SK-N-SH (cell line): ENCODE results near the gene SEZ6L2. TPM values are rescaled to one million over a fixed set of nuclear protein-coding genes. Genes with fewer than 3 reads are reported as not detected.

Experiments
- CTCF ChIA-PET: fragments of 300-600, 350-600 bp; formaldehyde crosslinking; extraction: SDS; loops from one replicate; lab custom pipeline; 2021; lab: Yijun Ruan, JAX
- POLR2A ChIA-PET: fragments of 350-600 bp; sonication (Branson Sonifier 250); formaldehyde crosslinking; extraction: SDS; loops from one replicate; lab custom pipeline; 2020; ENCODE audit warnings: antibody characterized with exemption, inconsistent platforms; lab: Yijun Ruan, JAX
- DNase-seq: peaks from one replicate; pipeline ENCODE4 v3.0.0; 2012
- H2AFZ ChIP-seq: fragments of 200-600 bp; sonication (generic); 2 replicates; pipeline ENCODE4 v1.8.1; 2016; ENCODE audit warnings: antibody characterized with exemption, mild to moderate bottlenecking, low read depth
- H3F3A ChIP-seq: fragments of 200-600 bp; sonication (generic); replicated peaks from 2 replicates; pipeline ENCODE3; 2016; ENCODE audit warnings: antibody characterized with exemption, mild to moderate bottlenecking; ENCODE audit not compliant: insufficient read depth
- H3K27ac ChIP-seq, 2 experiments: fragments of 200-500 bp in 1 of 2; fragments of 200-600 bp in 1 of 2; sonication (Bioruptor generic) in 1 of 2; sonication (generic), shearing (Covaris generic) in 1 of 2; 2 replicates each; pipeline versions ENCODE4 v1.5.1 to v1.6.1; 2014 to 2016; ENCODE audit warnings: low read depth in 2 of 2, inconsistent platforms in 1 of 2, low read length in 1 of 2, mild to moderate bottlenecking in 1 of 2, mixed read lengths in 1 of 2
- H3K27me3 ChIP-seq: fragments of 200-600 bp; sonication (generic), shearing (Covaris generic); 2 replicates; pipeline ENCODE4 v1.6.1; 2016; ENCODE audit warnings: mixed run types; ENCODE audit not compliant: insufficient read depth
- H3K36me3 ChIP-seq, 2 experiments: fragments of 200-500 bp in 1 of 2; fragments of 200-600 bp in 1 of 2; sonication (Bioruptor generic) in 1 of 2; sonication (generic) in 1 of 2; replicated peaks in 1 of 2; 2 replicates each; pipeline versions ENCODE3 to v1.5.1; 2014 to 2016; ENCODE audit warnings: low read length in 1 of 2, mild to moderate bottlenecking in 1 of 2; ENCODE audit not compliant: insufficient read depth in 2 of 2, control insufficient read depth in 1 of 2
- H3K4me1 ChIP-seq, 2 experiments: fragments of 200-500 bp in 1 of 2; fragments of 200-600 bp in 1 of 2; sonication (Bioruptor generic) in 1 of 2; sonication (generic), shearing (Covaris generic) in 1 of 2; 2 replicates each; pipeline versions ENCODE4 v1.5.1 to v1.6.1; 2014 to 2016; ENCODE audit warnings: low read depth in 1 of 2, low read length in 1 of 2, mixed run types in 1 of 2; ENCODE audit not compliant: insufficient read depth in 2 of 2, control insufficient read depth in 1 of 2
- H3K4me2 ChIP-seq: fragments of 200-600 bp; sonication (generic), shearing (Covaris generic); 2 replicates; pipeline ENCODE4 v1.6.1; 2017; ENCODE audit warnings: mixed run types
- H3K4me3 ChIP-seq, 2 experiments: fragments of 200-500 bp in 1 of 2; fragments of 200-600 bp in 1 of 2; sonication (Bioruptor generic) in 1 of 2; sonication (generic), shearing (Covaris generic) in 1 of 2; 2 replicates each; pipeline versions ENCODE4 v1.5.1 to v1.8.1; 2014 to 2016; ENCODE audit warnings: low read depth in 2 of 2, inconsistent platforms in 1 of 2, low read length in 1 of 2, mild to moderate bottlenecking in 1 of 2, mixed read lengths in 1 of 2, moderate library complexity in 1 of 2
- H3K79me2 ChIP-seq: fragments of 200-600 bp; sonication (generic); 2 replicates; pipeline ENCODE4 v1.8.1; 2017; ENCODE audit warnings: mild to moderate bottlenecking; ENCODE audit not compliant: insufficient read depth
- H3K9ac ChIP-seq: fragments of 200-600 bp; sonication (generic); 2 replicates; pipeline ENCODE4 v1.6.1; 2017; ENCODE audit warnings: mixed run types
- H3K9me2 ChIP-seq: fragments of 200-600 bp; sonication (generic); 2 replicates; pipeline ENCODE4 v1.6.1; 2017; ENCODE audit warnings: mixed run types
- H3K9me3 ChIP-seq: fragments of 200-600 bp; sonication (generic); 2 replicates; pipeline ENCODE4 v1.6.1; 2017; ENCODE audit warnings: mixed run types, mild to moderate bottlenecking, moderate library complexity
- H4K20me1 ChIP-seq: fragments of 200-600 bp; sonication (generic); 2 replicates; pipeline ENCODE4 v1.6.1; 2017; ENCODE audit warnings: mild to moderate bottlenecking, mixed run types; ENCODE audit not compliant: insufficient read depth
- CHD2 ChIP-seq: fragments of 150-350 bp; IDR thresholded peaks from 2 replicates; pipeline ENCODE4 v1.6.1; 2018; ENCODE audit warnings: low read length; ENCODE audit not compliant: partially characterized antibody
- ELF1 ChIP-seq: IDR thresholded peaks from 2 replicates; pipeline ENCODE4 v1.4.0; 2012
- EZH2phosphoT487 ChIP-seq: fragments of 200-600 bp; sonication (generic); IDR thresholded peaks from 2 replicates; pipeline ENCODE4 v1.6.1; 2017; ENCODE audit warnings: low read depth, mixed run types, mild to moderate bottlenecking, antibody characterized with exemption, moderate library complexity, borderline replicate concordance
- GABPA ChIP-seq: IDR thresholded peaks from 2 replicates; pipeline ENCODE4 v1.4.0; 2012; ENCODE audit warnings: low read depth, mild to moderate bottlenecking
- JUND ChIP-seq: IDR thresholded peaks from 2 replicates; pipeline ENCODE4 v1.4.0; 2012
- MEF2A ChIP-seq: IDR thresholded peaks from 2 replicates; pipeline ENCODE4 v1.4.0; 2012; ENCODE audit warnings: low read depth, borderline replicate concordance
- NRF1 ChIP-seq: IDR thresholded peaks from 2 replicates; pipeline ENCODE4 v1.6.1; 2012; ENCODE audit warnings: low read depth, mild to moderate bottlenecking, low read length
- RAD21 ChIP-seq: IDR thresholded peaks from 2 replicates; pipeline ENCODE4 v1.6.1; 2012; ENCODE audit warnings: mild to moderate bottlenecking, low read length
- SIN3A ChIP-seq: IDR thresholded peaks from 2 replicates; pipeline ENCODE4 v1.6.1; 2012; ENCODE audit warnings: low read depth, mild to moderate bottlenecking, low read length, moderate library complexity, borderline replicate concordance
- TEAD4 ChIP-seq: IDR thresholded peaks from 2 replicates; pipeline ENCODE4 v1.4.0; 2012; ENCODE audit warnings: mild to moderate bottlenecking, borderline replicate concordance; ENCODE audit not compliant: insufficient read depth
- WGBS: methylation state at CpG from one replicate; pipeline ENCODE4 v1.1.6; 2017; ENCODE audit warnings: low lambda C conversion rate; 5-methylcytosine and 5-hydroxymethylcytosine counted together
- polyA plus RNA-seq, 3 experiments: library from polyadenylated mRNA; depleted of rRNA; stranded (reverse); fragments of >200 nt; gene quantifications; 2 replicates each; pipeline ENCODE4 v1.2.3, GENCODE V29; 2012
- TF ChIP-seq, protein P1 (sequence below): fragments of 150-350 bp; IDR thresholded peaks from 2 replicates; pipeline ENCODE4 v1.6.1; 2017; ENCODE audit warnings: antibody characterized with exemption, low read length, low read depth, borderline replicate concordance
- TF ChIP-seq, protein P2 (sequence below): fragments of 150-350 bp; IDR thresholded peaks from 2 replicates; pipeline ENCODE4 v1.6.1; 2016; ENCODE audit warnings: mild to moderate bottlenecking, low read depth, low read length
- TF ChIP-seq, protein P3 (sequence below): IDR thresholded peaks from 2 replicates; pipeline ENCODE4 v1.6.1; 2012; ENCODE audit warnings: mild to moderate bottlenecking, low read depth, low read length, moderate library complexity
- TF ChIP-seq, protein P4 (sequence below): IDR thresholded peaks from 2 replicates; pipeline ENCODE4; 2012
- TF ChIP-seq, protein P5 (sequence below): IDR thresholded peaks from 2 replicates; pipeline ENCODE4 v1.4.0; 2012; ENCODE audit warnings: low read depth, borderline replicate concordance
- TF ChIP-seq, protein P6 (sequence below): fragments of 200-600 bp; sonication (generic); IDR thresholded peaks from 2 replicates; pipeline ENCODE4 v1.6.1; 2017; ENCODE audit warnings: antibody characterized with exemption, mild to moderate bottlenecking, moderate library complexity
- TF ChIP-seq, protein P7 (sequence below): IDR thresholded peaks from 2 replicates; pipeline ENCODE4 v1.4.0; 2012; ENCODE audit warnings: low read depth

SEZ6L2 gene
- polyA plus RNA-seq, 1 of the 3 experiments (the other 2 are of a cell fraction), result 59.8 TPM

DNA sequence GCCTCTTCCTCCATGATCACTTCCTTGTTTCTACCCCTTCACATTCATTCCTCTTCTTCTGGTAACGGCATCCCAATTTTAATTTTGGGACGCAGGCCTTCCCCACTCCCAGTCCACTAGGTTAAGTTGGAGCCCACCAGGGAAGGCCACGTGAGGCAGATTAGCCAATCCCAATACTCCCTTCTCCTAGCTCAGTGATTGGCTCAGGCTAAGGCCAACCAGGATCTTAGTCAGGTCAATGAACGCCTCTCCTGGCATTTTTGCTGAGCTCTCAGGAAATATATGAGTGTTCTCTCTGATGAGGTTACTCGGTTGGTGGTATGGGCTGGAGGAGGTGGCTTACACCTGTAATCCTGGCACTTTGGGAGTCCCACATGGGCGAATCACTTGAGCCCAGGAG, 15.4 kb downstream of the SEZ6L2 start (continued):
- TF ChIP-seq, protein P1, sequence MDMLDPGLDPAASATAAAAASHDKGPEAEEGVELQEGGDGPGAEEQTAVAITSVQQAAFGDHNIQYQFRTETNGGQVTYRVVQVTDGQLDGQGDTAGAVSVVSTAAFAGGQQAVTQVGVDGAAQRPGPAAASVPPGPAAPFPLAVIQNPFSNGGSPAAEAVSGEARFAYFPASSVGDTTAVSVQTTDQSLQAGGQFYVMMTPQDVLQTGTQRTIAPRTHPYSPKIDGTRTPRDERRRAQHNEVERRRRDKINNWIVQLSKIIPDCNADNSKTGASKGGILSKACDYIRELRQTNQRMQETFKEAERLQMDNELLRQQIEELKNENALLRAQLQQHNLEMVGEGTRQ, result no peak
- TF ChIP-seq, protein P2, sequence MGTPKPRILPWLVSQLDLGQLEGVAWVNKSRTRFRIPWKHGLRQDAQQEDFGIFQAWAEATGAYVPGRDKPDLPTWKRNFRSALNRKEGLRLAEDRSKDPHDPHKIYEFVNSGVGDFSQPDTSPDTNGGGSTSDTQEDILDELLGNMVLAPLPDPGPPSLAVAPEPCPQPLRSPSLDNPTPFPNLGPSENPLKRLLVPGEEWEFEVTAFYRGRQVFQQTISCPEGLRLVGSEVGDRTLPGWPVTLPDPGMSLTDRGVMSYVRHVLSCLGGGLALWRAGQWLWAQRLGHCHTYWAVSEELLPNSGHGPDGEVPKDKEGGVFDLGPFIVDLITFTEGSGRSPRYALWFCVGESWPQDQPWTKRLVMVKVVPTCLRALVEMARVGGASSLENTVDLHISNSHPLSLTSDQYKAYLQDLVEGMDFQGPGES, result no peak
- TF ChIP-seq, all 33 proteins: peak for 0

DNA sequence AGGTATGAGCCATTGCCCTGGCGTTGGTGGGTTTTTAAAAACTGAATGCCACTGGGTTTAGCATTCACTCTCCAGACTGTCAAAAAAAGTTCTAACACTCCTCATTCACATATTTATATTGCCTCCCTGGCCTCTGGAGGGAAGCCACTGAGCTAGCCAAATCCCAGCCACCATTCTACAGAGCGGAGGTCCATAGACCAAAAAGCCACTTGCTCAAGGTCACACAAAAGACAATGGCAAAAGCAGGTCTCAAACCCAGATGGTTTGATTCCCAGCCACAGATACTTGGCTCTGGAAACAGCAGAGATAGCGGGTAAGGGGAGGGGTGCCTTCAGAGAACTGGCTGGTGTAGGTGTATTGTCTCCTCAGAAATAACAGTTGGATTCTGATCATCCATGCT, 18.3 kb downstream of the SEZ6L2 start:
- H2AFZ ChIP-seq, result no peak overlapping the region
- no peaks in the 10 kb centered on the region for H4K20me1 ChIP-seq
- H3F3A ChIP-seq, result no peaks in the 10 kb centered on the region
- no peak overlapping the region for H3K9ac ChIP-seq
- H3K9me2 ChIP-seq, result no peaks in the 10 kb centered on the region
- CTCF ChIA-PET, result no interaction called here
- 90% methylated on average over 3 of the region's 3 CpGs for WGBS
- H3K9me3 ChIP-seq, result no peaks in the 10 kb centered on the region
- peaks cover 4 to 8% of the 10 kb centered on the region in 2 experiments for H3K36me3 ChIP-seq
- POLR2A ChIA-PET, result interaction anchor here (0.5 kb wide), 1 partner anchor 27 kb away, joined by 3 read pairs; no protein-coding TSS in a partner anchor
- H3K4me3 ChIP-seq, result no peak overlapping the region
- no peak overlapping the region for H3K27ac ChIP-seq
- no peak for DNase-seq
- H3K27me3 ChIP-seq, result no peaks in the 10 kb centered on the region
- no peaks in the 10 kb centered on the region for H3K4me1 ChIP-seq
- no peaks in the 10 kb centered on the region for H3K79me2 ChIP-seq
- no peak overlapping the region for H3K4me2 ChIP-seq
- TF ChIP-seq, protein P3, sequence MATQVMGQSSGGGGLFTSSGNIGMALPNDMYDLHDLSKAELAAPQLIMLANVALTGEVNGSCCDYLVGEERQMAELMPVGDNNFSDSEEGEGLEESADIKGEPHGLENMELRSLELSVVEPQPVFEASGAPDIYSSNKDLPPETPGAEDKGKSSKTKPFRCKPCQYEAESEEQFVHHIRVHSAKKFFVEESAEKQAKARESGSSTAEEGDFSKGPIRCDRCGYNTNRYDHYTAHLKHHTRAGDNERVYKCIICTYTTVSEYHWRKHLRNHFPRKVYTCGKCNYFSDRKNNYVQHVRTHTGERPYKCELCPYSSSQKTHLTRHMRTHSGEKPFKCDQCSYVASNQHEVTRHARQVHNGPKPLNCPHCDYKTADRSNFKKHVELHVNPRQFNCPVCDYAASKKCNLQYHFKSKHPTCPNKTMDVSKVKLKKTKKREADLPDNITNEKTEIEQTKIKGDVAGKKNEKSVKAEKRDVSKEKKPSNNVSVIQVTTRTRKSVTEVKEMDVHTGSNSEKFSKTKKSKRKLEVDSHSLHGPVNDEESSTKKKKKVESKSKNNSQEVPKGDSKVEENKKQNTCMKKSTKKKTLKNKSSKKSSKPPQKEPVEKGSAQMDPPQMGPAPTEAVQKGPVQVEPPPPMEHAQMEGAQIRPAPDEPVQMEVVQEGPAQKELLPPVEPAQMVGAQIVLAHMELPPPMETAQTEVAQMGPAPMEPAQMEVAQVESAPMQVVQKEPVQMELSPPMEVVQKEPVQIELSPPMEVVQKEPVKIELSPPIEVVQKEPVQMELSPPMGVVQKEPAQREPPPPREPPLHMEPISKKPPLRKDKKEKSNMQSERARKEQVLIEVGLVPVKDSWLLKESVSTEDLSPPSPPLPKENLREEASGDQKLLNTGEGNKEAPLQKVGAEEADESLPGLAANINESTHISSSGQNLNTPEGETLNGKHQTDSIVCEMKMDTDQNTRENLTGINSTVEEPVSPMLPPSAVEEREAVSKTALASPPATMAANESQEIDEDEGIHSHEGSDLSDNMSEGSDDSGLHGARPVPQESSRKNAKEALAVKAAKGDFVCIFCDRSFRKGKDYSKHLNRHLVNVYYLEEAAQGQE, result no peak
- no peak for TF ChIP-seq JUND
- TF ChIP-seq NRF1, result no peak
- no peak for TF ChIP-seq GABPA
- no peak for TF ChIP-seq SIN3A
- TF ChIP-seq EZH2phosphoT487, result no peak
- no peak for TF ChIP-seq TEAD4
- TF ChIP-seq ELF1, result no peak
- TF ChIP-seq, protein P4, sequence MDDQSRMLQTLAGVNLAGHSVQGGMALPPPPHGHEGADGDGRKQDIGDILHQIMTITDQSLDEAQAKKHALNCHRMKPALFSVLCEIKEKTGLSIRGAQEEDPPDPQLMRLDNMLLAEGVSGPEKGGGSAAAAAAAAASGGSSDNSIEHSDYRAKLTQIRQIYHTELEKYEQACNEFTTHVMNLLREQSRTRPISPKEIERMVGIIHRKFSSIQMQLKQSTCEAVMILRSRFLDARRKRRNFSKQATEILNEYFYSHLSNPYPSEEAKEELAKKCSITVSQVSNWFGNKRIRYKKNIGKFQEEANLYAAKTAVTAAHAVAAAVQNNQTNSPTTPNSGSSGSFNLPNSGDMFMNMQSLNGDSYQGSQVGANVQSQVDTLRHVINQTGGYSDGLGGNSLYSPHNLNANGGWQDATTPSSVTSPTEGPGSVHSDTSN, result no peak
- no peak for TF ChIP-seq RAD21
- no peak for TF ChIP-seq MEF2A
- no peak for TF ChIP-seq CHD2
- TF ChIP-seq, protein P5, sequence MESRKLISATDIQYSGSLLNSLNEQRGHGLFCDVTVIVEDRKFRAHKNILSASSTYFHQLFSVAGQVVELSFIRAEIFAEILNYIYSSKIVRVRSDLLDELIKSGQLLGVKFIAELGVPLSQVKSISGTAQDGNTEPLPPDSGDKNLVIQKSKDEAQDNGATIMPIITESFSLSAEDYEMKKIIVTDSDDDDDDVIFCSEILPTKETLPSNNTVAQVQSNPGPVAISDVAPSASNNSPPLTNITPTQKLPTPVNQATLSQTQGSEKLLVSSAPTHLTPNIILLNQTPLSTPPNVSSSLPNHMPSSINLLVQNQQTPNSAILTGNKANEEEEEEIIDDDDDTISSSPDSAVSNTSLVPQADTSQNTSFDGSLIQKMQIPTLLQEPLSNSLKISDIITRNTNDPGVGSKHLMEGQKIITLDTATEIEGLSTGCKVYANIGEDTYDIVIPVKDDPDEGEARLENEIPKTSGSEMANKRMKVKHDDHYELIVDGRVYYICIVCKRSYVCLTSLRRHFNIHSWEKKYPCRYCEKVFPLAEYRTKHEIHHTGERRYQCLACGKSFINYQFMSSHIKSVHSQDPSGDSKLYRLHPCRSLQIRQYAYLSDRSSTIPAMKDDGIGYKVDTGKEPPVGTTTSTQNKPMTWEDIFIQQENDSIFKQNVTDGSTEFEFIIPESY, result no peak
- TF ChIP-seq, protein P6, sequence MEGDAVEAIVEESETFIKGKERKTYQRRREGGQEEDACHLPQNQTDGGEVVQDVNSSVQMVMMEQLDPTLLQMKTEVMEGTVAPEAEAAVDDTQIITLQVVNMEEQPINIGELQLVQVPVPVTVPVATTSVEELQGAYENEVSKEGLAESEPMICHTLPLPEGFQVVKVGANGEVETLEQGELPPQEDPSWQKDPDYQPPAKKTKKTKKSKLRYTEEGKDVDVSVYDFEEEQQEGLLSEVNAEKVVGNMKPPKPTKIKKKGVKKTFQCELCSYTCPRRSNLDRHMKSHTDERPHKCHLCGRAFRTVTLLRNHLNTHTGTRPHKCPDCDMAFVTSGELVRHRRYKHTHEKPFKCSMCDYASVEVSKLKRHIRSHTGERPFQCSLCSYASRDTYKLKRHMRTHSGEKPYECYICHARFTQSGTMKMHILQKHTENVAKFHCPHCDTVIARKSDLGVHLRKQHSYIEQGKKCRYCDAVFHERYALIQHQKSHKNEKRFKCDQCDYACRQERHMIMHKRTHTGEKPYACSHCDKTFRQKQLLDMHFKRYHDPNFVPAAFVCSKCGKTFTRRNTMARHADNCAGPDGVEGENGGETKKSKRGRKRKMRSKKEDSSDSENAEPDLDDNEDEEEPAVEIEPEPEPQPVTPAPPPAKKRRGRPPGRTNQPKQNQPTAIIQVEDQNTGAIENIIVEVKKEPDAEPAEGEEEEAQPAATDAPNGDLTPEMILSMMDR, result no peak
- TF ChIP-seq, protein P7, sequence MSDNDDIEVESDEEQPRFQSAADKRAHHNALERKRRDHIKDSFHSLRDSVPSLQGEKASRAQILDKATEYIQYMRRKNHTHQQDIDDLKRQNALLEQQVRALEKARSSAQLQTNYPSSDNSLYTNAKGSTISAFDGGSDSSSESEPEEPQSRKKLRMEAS, result no peak
- TF ChIP-seq, protein P2, result no peak
